OCI-LY1 (cell line): Measurements from ENCODE around the gene ST6GALNAC6.
A peak's percentile ranks its signal among the peaks of the same experiment; 100 is the strongest.

Experiments
- H2AFZ ChIP-seq: fragments of 200-600 bp; sonication (generic), shearing (Covaris generic); 2 replicates; pipeline ENCODE4 v1.6.0; 2014; ENCODE audit warnings: antibody characterized with exemption, mild to moderate bottlenecking, low read length
- H3F3A ChIP-seq: fragments of 200-600 bp; sonication (generic), shearing (Covaris generic); 2 replicates; pipeline ENCODE4 v1.6.0; 2014; ENCODE audit warnings: mild to moderate bottlenecking, antibody characterized with exemption, low read length, moderate library complexity; ENCODE audit not compliant: insufficient read depth
- H3K27ac ChIP-seq: fragments of 200-600 bp; sonication (generic); 2 replicates; pipeline ENCODE4 v1.5.1; 2014; ENCODE audit warnings: low read length, mixed run types, mild to moderate bottlenecking, low read depth; ENCODE audit not compliant: poor library complexity, severe bottlenecking
- H3K27me3 ChIP-seq: fragments of 200-600 bp; sonication (generic); 2 replicates; pipeline ENCODE4 v1.6.0; 2014; ENCODE audit warnings: antibody characterized with exemption, mild to moderate bottlenecking, low read length, moderate library complexity; ENCODE audit not compliant: insufficient read depth
- H3K36me3 ChIP-seq: fragments of 200-600 bp; sonication (generic); 2 replicates; pipeline ENCODE4 v1.6.1; 2014; ENCODE audit warnings: mild to moderate bottlenecking, antibody characterized with exemption, low read length, moderate library complexity, mixed read lengths; ENCODE audit not compliant: insufficient read depth
- H3K4me1 ChIP-seq: fragments of 200-600 bp; sonication (generic); 2 replicates; pipeline ENCODE4 v1.5.1; 2014; ENCODE audit warnings: mild to moderate bottlenecking, low read length, moderate library complexity; ENCODE audit not compliant: insufficient read depth, severe bottlenecking
- H3K4me2 ChIP-seq: fragments of 200-600 bp; sonication (generic), shearing (Covaris generic); 2 replicates; pipeline ENCODE4 v1.6.1; 2014; ENCODE audit warnings: low read length
- H3K4me3 ChIP-seq: fragments of 200-600 bp; sonication (generic); 2 replicates; pipeline ENCODE4 v1.5.1; 2014; ENCODE audit warnings: low read length, low read depth, mild to moderate bottlenecking, mixed read lengths; ENCODE audit not compliant: poor library complexity, severe bottlenecking
- H3K79me2 ChIP-seq: fragments of 200-600 bp; shearing (Covaris generic); 2 replicates; pipeline ENCODE4 v1.6.1; 2016; ENCODE audit warnings: mixed run types, low read length, mixed read lengths; ENCODE audit not compliant: insufficient read depth
- H3K9ac ChIP-seq: fragments of 200-600 bp; sonication (generic), shearing (Covaris generic); 2 replicates; pipeline ENCODE4 v1.6.1; 2014; ENCODE audit warnings: mild to moderate bottlenecking, low read length, mixed read lengths
- H3K9me2 ChIP-seq: fragments of 200-600 bp; sonication (generic), shearing (Covaris generic); 2 replicates; pipeline ENCODE4 v1.6.1; 2014; ENCODE audit warnings: low read depth, mild to moderate bottlenecking, low read length, mixed read lengths
- H3K9me3 ChIP-seq: fragments of 200-600 bp; shearing (Covaris generic); 2 replicates; pipeline ENCODE4 v1.6.1; 2014; ENCODE audit warnings: low read length, mixed read lengths
- H4K20me1 ChIP-seq: fragments of 200-600 bp; sonication (generic), shearing (Covaris generic); 2 replicates; pipeline ENCODE4 v1.6.0; 2016; ENCODE audit warnings: mild to moderate bottlenecking, low read length; ENCODE audit not compliant: insufficient read depth
- CTCF ChIP-seq: fragments of 200-600 bp; sonication (generic), shearing (Covaris generic); IDR thresholded peaks from 2 replicates; pipeline ENCODE4 v1.5.1; 2017; ENCODE audit warnings: mild to moderate bottlenecking, antibody characterized with exemption, low read length, moderate library complexity, mixed read lengths
- EZH2 ChIP-seq: fragments of 200-600 bp; sonication (generic), shearing (Covaris generic); IDR thresholded peaks from 2 replicates; pipeline ENCODE4 v1.8.0; 2017; ENCODE audit warnings: borderline replicate concordance, mixed run types, mild to moderate bottlenecking, antibody characterized with exemption, low read length, moderate library complexity, mixed read lengths

Gene ST6GALNAC6

GRCh38 chr9:127899128-127899943 is at the start of gene ST6GALNAC6:
ST6GALNAC6 (minus strand) TSS chr9:127899603; CDS start chr9:127897981, 1,622 bp downstream.
- Histone ChIP-seq H4K20me1 (no peaks in the 10 kb centered on the region), H3K36me3 (peaks cover 28% of the 10 kb centered on the region), H3K27me3 (no peaks in the 10 kb centered on the region), H3K4me2 (peak within 1 kb of the TSS; percentile 74), H3K9me2 (no peaks in the 10 kb centered on the region), H2AFZ (no peak within 1 kb of the TSS), H3F3A (peaks cover 11% of the 10 kb centered on the region), H3K4me3 (peak within 1 kb of the TSS; percentile 97), H3K4me1 (peaks cover 63% of the 10 kb centered on the region), H3K9me3 (no peaks in the 10 kb centered on the region; the same call in 1 of the 2 replicates), H3K79me2 (no peaks in the 10 kb centered on the region), H3K9ac (peak within 1 kb of the TSS; percentile 92), H3K27ac (peak within 1 kb of the TSS; percentile 99)
- TF ChIP-seq CTCF (no peak), EZH2 (no peak)

- Histone ChIP-seq H4K20me1 (no peaks in the 10 kb centered on the region), H3K4me1 (peaks cover 6% of the 10 kb centered on the region), H3K4me2 (no peak overlapping the region), H3K27me3 (no peaks in the 10 kb centered on the region), H3K9me2 (no peaks in the 10 kb centered on the region), H3K36me3 (peaks cover 68% of the 10 kb centered on the region), H3F3A (no peaks in the 10 kb centered on the region), H3K9me3 (no peaks in the 10 kb centered on the region), H3K27ac (no peak overlapping the region), H3K4me3 (no peak overlapping the region), H2AFZ (no peak overlapping the region), H3K79me2 (0 out of 2 replicates have a peak, but pooled peaks cover 1% of the 10 kb centered on the region), H3K9ac (no peak overlapping the region)
- TF ChIP-seq EZH2 (no peak), CTCF (no peak)
These were observed 48.7 kb upstream of the ST6GALNAC6 start for GRCh38 chr9:127947841-127948710.

GRCh38 chr9:127946728-127947127 is 47.3 kb upstream of the ST6GALNAC6 start:
- TF ChIP-seq EZH2 (no peak), CTCF (no peak)
- Histone ChIP-seq H3K9ac (no peak overlapping the region), H3K9me2 (no peaks in the 10 kb centered on the region), H3K4me1 (peaks cover 6% of the 10 kb centered on the region), H2AFZ (no peak overlapping the region), H3K36me3 (peaks cover 74% of the 10 kb centered on the region), H3K4me2 (no peak overlapping the region), H3K4me3 (no peak overlapping the region), H3F3A (no peaks in the 10 kb centered on the region), H4K20me1 (no peaks in the 10 kb centered on the region), H3K27ac (no peak overlapping the region), H3K9me3 (no peaks in the 10 kb centered on the region), H3K79me2 (no peaks in the 10 kb centered on the region), H3K27me3 (no peaks in the 10 kb centered on the region)
